ENCODE measurements around the gene CEP104. TPM values are rescaled to one million over a fixed set of nuclear protein-coding genes. Genes with fewer than 3 reads are reported as not detected.
"Not testable (repeated sequence)": the region's sequence is repeated elsewhere in the genome, so short reads cannot be mapped to it uniquely, and the experiment has no call there.

The CEP104 gene
- total and polyA plus RNA-seq, 8 donors, result 7.0 to 128 (median 28.7) TPM

- no peaks in the 10 kb centered on the region for H3K9me3 ChIP-seq
- 42 to 68% (median 51%) methylated on average over 2 of the region's 2 CpGs for WGBS, 5 donors
- intact Hi-C loops (cut with DNase I; ENCODE audit: low total_unique reads), result no loop called here
- no peak for DNase-seq
- H3K4me1 ChIP-seq, result no peaks in the 10 kb centered on the region
- H3K27ac ChIP-seq, result no peak overlapping the region
- H3K4me3 ChIP-seq, result no peak overlapping the region
- peaks cover 0 to 8% (median 0%) of the 10 kb centered on the region in 3 donors for H3K27me3 ChIP-seq
- TF ChIP-seq EP300 (IDR thresholded peaks at IDR 0.05), result no peak
- TF ChIP-seq CTCF (IDR thresholded peaks at IDR 0.05), result no peak
- TF ChIP-seq POLR2AphosphoS5 (IDR thresholded peaks at IDR 0.05), result no peak
- no peak for TF ChIP-seq POLR2A (IDR thresholded peaks at IDR 0.05)
- peaks cover 15 to 34% (median 31%) of the 10 kb centered on the region in 4 donors for H3K36me3 ChIP-seq
Observed at GRCh38 chr1:3811595-3811911, 45.5 kb downstream of the CEP104 start.

GRCh38 chr1:3810149-3810761 is 46.8 kb downstream of the CEP104 start:
- H3K9me3 ChIP-seq; H3K4me1 ChIP-seq; H3K27ac ChIP-seq; intact Hi-C loops (cut with DNase I; ENCODE audit: low total_unique reads); H3K27me3 ChIP-seq; H3K4me3 ChIP-seq; DNase-seq: not testable (repeated sequence)
- WGBS, 5 donors, result 72 to 84% (median 75%) methylated on average over 9 of the region's 9 CpGs
- H3K36me3 ChIP-seq, result peaks cover 12 to 21% (median 18%) of the 10 kb centered on the region in 4 donors

DNA sequence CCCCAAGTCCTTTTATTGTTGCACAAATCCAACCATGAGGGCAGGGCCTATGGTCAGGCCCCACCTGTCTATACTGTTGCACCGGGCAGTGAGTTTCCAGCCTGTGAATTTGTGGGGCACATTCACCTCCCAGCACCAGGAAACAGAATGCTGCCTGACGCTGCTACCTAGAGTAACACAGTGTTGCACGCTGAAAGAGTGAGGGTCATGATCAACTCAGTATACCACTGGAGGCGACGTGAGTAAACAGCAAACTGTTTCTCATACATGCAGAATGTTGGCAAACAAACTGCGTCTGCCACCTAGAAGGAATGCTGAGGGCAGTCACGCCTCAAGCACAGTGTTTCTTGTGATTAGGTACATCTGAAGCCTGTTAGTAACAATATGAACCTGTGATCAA is 47.3 kb downstream of the CEP104 start:
- peaks cover 0 to 8% (median 0%) of the 10 kb centered on the region in 3 donors for H3K27me3 ChIP-seq
- H3K4me1 ChIP-seq, result no peaks in the 10 kb centered on the region
- H3K27ac ChIP-seq, result no peak overlapping the region
- no peaks in the 10 kb centered on the region for H3K9me3 ChIP-seq
- intact Hi-C loops (cut with DNase I; ENCODE audit: low total_unique reads), result no loop called here
- WGBS, 5 donors, result 40 to 54% (median 45%) methylated on average over 6 to 7 of the region's 7 CpGs
- H3K36me3 ChIP-seq, result peaks cover 6 to 15% (median 12%) of the 10 kb centered on the region in 4 donors
- H3K4me3 ChIP-seq, result no peak overlapping the region
- no peak for DNase-seq
- TF ChIP-seq POLR2AphosphoS5 (IDR thresholded peaks at IDR 0.05) (no peak), EP300 (IDR thresholded peaks at IDR 0.05) (no peak), POLR2A (IDR thresholded peaks at IDR 0.05) (no peak), CTCF (IDR thresholded peaks at IDR 0.05) (no peak)

- no peaks in the 10 kb centered on the region for H3K9me3 ChIP-seq
- TF ChIP-seq EP300 (IDR thresholded peaks at IDR 0.05), result no peak
- no peak for TF ChIP-seq CTCF (IDR thresholded peaks at IDR 0.05)
- TF ChIP-seq POLR2A (IDR thresholded peaks at IDR 0.05), result no peak
- TF ChIP-seq POLR2AphosphoS5 (IDR thresholded peaks at IDR 0.05), result no peak
- intact Hi-C loops (cut with DNase I; ENCODE audit: low total_unique reads), result no loop called here
- no peaks in the 10 kb centered on the region for H3K36me3 ChIP-seq
- no peak overlapping the region for H3K4me3 ChIP-seq
- no peak overlapping the region for H3K27ac ChIP-seq
- no peaks in the 10 kb centered on the region for H3K4me1 ChIP-seq
- DNase-seq, result no peak
- H3K27me3 ChIP-seq, result peaks cover 0 to 20% (median 0%) of the 10 kb centered on the region in 3 donors
- 66 to 90% (median 78%) methylated on average over 4 to 5 of the region's 5 CpGs for WGBS, 5 donors
Observed at GRCh38 chr1:3807769-3808168, 49.2 kb downstream of the CEP104 start.

DNA sequence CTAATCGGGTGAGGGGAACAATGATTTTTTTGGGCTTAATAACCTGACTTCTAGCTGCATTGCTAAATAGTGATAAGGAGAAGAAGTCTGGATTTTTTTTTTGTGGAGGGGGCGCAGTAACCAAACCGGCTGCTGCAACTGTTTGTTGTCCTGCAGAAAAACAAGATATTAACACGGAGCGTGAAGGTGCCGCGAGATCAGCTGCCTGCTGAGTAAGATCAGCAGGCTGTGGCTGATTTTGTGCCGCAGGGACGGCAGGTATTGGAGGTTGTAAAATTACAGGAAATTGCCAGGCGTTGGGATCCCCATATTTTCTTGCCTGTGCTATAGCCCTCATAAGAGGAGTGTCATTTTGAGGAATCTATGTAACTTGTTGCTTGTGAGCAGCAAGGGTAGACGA is 52.0 kb downstream of the CEP104 start:
- no peak for DNase-seq
- Histone ChIP-seq H3K27ac (no peak overlapping the region), H3K27me3 (peaks cover 0 to 34% (median 1%) of the 10 kb centered on the region in 3 donors), H3K4me3 (no peak overlapping the region), H3K9me3 (no peaks in the 10 kb centered on the region), H3K4me1 (peaks cover 0 to 3% (median 1%) of the 10 kb centered on the region in 4 donors), H3K36me3 (no peaks in the 10 kb centered on the region)
- no peak for TF ChIP-seq CTCF (IDR thresholded peaks at IDR 0.05)
- no peak for TF ChIP-seq POLR2AphosphoS5 (IDR thresholded peaks at IDR 0.05)
- no peak for TF ChIP-seq EP300 (IDR thresholded peaks at IDR 0.05)
- TF ChIP-seq POLR2A (IDR thresholded peaks at IDR 0.05), result no peak
- intact Hi-C loops (cut with DNase I; ENCODE audit: low total_unique reads), result no loop called here
- WGBS, 5 donors, result 68 to 85% (median 79%) methylated on average over 11 of the region's 11 CpGs

DNA sequence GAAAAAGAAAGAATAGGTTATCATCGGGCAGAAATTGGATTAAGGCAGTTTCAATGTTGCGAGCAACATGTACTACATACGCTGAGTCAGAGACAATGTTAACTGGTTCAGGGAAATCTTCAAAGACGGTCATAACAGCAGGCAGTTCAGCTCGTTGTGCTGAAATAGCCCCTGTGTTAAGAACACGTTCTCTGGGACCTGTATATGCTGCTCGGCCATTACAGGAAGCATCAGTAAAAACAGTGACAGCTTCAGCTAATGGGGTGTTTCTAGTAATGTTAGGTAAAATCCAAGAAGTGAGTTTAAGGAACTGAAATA is 52.4 kb downstream of the CEP104 start:
- not testable (repeated sequence) for H3K36me3 ChIP-seq, DNase-seq
- 61 to 75% (median 70%) methylated on average over 7 of the region's 7 CpGs for WGBS, 5 donors

More for the DNA sequence above, 52.4 kb downstream of the CEP104 start:
- H3K9me3 ChIP-seq; H3K4me1 ChIP-seq; H3K4me3 ChIP-seq; intact Hi-C loops (cut with DNase I; ENCODE audit: low total_unique reads); H3K27ac ChIP-seq: not testable (repeated sequence)
- H3K27me3 ChIP-seq, result peaks cover 0 to 37% (median 4%) of the 10 kb centered on the region in 3 donors

Data from stomach (tissue), 9 donors.